SHP77 (cell line): ENCODE measurements around the gene DDX54.
"Not testable (repeated sequence)": the region's sequence is repeated elsewhere in the genome, so short reads cannot be mapped to it uniquely, and the experiment has no call there.

Experiments
- DNase-seq, 2 experiments: peaks; one replicate each; lab custom pipeline; 2025; lab: John Stamatoyannopoulos, UW

The DDX54 gene

DNA sequence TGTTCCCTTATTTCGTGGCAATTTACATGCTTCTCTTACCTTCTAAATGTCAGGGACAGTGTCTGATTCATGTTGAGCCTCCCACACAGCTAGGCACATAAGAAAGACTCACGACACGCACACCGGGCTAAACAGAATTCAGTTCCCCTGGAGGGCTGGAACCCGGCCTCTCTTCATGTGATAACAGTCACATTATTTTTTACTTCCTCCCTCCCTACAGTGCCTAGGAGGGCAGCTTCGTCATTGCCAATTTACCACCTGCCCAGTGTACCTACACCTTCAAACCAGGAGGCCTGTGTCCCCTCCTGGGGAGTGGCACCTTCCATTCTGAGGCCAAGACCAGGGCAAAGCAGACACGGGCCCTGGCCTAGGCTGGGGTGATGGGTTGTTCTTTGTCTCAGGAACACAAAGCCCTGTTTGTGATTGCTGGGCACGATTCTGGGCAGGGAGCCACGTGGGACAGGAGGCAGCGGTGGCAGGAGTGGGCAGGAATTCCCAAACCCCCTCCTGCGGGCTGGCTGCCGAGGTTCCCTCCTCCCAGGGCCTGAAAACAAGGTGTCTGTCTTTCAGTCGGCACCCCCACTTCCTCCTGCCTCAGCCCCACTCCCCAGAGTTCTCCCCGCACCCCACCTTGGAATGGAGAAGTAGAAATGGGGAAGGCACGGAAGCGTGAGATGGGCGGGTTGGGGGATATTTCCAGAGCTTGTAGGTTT, 42.9 kb downstream of the DDX54 start:
- no peak for DNase-seq

DNA sequence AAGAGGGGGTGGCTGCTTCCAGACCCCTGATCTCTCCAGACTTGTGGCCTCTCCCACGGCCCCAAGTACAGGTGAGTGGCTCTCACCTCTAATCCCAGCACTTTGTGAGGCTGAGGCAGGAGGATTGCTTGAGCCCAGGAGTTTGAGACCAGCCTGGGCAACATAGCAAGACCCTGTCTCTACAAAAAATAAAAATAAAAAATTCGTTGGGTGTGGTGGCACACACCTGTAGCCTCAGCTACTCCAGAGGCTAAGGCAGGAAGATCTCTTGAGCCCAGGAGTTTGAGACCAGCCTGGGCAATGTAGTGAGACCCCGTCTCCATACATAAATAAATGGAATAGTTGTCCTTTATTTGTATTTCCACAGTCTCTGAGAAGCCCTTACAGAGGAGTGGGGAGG, 43.6 kb downstream of the DDX54 start:
- DNase-seq, result not testable (repeated sequence)

GRCh38 chr12:113140706-113141105, 44.6 kb downstream of the DDX54 start:
- DNase-seq, result no peak

- DNase-seq, result no peak
Measured at GRCh38 chr12:113138826-113139225, 46.5 kb downstream of the DDX54 start.

DNA sequence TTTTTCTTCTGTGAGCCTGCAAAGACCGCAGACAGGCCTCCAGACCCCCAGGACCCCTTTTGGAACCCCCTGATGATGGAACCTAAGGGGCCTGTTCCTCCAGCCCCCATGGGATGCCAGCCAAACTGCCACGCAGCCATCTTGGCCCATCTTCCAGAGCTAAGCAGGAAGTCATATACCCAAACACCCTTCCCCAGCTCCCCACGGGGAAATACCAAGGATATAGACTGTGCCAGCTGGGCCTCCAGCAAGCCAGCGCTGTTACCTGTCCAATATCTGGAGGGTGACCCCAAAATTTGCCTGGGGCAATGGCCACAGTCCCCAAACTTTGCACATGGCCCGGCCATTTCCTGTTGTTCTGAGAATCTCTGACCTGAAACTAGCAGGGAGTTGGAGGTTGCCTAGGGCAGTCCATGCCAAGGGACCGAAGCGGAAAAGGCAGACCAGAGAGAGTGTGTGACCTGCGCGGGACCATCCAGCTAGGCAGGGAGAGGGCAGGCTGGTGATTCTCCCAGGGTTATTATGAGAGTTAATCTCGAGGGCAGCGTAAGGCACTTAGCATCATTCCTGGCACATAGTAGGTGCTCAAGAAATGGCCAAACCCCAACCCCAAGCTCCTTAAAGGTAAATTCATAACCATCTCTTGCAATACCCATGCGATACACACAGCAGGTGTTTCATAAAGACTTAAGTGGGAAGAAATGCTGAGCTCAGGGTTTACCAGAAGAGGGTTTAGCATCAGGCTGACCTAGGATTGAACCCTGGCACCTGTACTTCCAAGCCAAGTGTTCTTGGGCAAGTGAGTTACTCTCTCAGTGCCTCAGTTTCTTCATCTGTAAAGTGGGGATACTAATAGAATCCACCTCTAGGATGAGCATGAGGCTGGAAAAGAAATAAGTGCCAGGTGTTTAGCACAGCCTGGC, 47.2 kb downstream of the DDX54 start:
- no peak for DNase-seq

DNA sequence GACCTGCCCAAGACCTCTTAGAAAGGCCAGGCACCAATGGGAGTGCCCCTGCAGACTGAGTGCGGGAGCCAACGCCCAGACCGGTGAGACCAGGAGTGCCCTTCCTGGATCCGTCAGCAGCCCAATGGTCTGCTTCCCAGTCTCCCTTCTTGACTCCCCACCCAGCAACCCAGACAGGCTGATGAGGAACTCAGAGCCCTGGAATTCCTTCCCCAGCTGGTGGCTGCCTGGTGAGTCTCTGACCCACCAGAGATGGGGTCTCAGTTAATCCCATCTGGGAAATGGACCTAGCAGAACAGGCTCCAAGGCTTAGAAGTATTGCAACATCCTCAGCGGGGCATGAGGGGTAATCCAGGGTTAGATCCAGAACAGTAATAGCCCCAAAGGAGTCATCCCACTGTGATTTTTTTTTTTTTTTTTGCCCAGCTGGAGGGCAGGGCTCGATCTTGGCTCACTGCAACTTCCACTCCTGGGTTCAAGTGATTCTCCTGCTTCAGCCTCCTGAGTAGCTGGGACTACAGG, 48.2 kb downstream of the DDX54 start:
- no peak for DNase-seq

- DNase-seq, result no peak
Measured at GRCh38 chr12:113136128-113136989, 48.9 kb downstream of the DDX54 start.

- no peak for DNase-seq
Measured at GRCh38 chr12:113135178-113136127, 49.8 kb downstream of the DDX54 start, which contains the start of gene RASAL1. Gene RASAL1, minus strand, starts transcription at chr12:113135761. Its CDS starts 299 bp downstream, at chr12:113135462.

DNA sequence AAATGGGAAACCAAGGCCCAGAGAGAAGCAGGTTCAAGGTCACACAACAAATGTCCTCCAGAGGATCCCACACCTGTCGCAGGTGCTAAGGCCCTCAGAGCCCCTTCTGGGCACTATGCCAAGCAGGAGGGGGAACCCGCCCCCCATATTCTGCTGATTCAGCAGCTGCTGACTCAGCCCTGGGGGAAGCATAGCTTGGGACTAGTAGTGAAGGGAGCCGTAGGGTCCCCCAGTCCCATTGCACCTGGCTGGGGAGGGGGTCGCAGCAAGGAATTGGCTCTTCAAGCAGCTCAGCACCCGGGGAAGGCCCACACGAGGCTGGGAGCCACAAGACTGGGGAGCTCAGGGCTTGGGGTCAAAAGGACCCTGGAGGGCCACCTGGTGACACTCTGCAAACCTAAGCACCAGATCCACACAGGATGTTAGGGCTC, 50.7 kb downstream of the DDX54 start:
- no peak for DNase-seq

- DNase-seq, result no peak
Measured at GRCh38 chr12:113134071-113134470, 51.2 kb downstream of the DDX54 start.

GRCh38 chr12:113133666-113134065, 51.6 kb downstream of the DDX54 start:
- DNase-seq, result no peak

DNA sequence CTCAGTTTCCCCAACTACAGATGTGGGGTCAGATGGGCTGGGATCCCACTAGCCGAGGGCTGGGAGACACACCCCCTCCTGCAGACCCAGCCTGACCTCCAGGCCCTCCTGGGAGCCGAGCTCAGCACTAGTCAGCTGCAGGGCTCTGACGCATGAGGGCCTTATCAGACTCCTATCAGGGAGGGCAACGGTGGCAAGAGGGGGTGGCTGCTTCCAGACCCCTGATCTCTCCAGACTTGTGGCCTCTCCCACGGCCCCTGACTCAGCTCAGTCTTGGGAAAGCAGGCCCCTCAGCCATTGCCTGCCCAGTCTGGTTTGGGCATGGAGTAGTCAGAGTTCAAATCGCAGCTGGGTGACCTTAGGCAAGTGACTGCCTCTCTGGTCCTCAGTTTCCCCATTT, 52.2 kb downstream of the DDX54 start:
- DNase-seq, result no peak

- DNase-seq, result no peak
Measured at GRCh38 chr12:113131556-113131955, 53.7 kb downstream of the DDX54 start.

DNA sequence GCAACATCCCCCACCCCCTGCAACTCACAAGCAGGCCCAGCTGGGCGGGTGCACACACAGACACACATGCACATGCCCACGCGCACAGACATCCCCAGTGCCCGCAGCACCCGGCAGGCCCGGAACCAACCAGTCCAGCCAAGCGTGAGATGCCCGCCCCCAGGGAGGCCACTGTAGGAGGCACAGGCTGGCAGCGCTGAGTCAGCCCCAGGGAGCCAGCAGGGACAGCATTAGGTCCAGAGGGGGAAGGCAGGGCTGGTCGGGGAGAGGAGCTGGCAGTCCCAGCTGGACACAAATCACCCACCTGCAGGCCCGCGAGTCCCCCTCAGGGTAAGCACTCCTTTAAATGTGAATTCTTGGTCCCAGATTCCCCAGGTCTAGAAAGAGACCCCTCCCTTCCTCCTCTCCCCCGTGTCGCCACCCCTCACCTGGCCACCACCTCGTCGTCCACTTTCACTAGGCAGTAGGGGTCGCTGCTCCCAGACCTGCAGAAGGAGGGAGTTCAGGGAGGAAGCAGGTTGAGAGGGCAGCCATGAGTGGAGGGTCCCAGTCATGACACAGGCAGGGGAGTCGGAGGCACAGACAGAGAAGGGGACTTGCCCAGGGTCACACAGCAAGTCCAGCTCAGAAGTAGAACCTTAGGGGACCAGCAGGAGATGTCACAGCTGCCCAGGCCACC, 54.7 kb downstream of the DDX54 start:
- peak; percentile 32 to 44 for DNase-seq

DNA sequence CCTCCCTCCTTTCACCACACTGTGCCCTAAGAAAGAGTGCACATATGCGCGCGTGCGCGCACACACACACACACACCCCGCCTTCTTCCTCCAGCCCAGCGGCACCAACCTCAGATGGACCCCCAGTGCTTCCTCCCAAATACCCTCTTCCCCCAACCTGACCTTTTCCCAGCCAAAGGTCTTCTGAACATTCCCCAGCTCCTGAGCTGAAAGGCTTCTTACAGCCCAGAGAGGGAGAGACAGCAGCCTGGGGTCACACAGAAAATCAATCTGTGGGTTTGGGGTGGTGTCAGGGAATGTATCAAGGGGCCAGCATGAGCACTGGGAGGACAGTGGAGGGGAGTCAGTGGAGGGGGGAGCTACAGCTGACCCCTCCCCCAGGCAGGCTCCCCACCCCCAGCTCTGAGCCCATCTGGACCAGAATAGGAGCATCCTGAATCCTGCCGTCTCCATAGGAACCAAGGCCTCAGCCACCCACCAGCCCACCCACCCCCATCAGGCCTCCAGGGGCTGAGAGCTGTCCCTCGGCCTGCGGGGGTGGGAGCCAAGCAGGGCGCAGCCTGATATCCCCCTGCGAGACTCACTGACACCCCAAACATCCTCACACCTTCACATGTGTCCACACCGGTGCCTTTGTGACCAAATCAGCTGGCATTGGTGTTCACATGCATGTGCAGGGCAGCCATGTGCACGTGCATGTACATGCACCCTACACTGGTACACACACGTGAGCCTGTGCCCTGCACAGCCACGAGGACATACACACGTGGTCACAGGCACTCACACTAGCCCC, 55.4 kb downstream of the DDX54 start:
- DNase-seq, result no peak

DNA sequence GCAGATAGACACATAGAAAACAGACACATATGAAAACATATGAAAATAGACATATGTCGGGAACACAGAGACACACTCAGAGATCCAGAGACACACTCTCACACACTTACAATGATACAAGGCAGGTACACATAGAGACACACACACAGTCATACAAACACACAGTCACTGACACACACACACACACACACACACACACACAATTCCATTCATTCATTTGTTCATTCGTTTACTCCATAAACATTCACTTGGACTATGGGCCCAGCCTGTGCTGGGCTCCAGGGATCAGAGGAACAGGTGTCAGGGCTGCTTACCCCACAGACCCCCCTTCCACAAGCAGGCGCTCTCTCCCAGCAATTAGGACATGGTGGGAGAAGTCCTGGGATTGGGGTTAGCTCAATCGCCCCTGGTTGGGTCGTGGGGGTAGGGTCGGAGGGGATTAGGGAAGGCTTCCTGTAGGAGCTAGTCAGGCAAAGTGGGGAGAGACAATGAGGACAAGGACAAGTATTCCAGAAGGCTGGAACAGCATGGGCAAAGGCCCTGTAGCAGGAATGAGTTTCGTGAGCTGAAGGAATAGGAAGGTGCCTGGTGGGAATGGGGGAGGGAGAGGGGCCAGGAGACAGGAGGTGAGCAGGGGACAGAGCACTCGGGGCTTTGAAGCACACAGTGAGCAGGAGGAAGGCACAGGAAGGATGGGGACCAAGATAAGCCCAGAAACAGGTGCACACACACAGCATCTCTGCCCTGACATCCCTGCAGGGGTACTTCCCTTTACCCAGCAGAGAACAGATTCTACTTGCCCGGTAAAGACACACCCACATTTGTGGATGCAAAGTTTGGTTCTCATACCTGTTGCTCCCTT, 56.2 kb downstream of the DDX54 start:
- DNase-seq, result no peak

GRCh38 chr12:113127791-113128199, 57.5 kb downstream of the DDX54 start:
- peak; percentile 40 to 61 for DNase-seq

DNA sequence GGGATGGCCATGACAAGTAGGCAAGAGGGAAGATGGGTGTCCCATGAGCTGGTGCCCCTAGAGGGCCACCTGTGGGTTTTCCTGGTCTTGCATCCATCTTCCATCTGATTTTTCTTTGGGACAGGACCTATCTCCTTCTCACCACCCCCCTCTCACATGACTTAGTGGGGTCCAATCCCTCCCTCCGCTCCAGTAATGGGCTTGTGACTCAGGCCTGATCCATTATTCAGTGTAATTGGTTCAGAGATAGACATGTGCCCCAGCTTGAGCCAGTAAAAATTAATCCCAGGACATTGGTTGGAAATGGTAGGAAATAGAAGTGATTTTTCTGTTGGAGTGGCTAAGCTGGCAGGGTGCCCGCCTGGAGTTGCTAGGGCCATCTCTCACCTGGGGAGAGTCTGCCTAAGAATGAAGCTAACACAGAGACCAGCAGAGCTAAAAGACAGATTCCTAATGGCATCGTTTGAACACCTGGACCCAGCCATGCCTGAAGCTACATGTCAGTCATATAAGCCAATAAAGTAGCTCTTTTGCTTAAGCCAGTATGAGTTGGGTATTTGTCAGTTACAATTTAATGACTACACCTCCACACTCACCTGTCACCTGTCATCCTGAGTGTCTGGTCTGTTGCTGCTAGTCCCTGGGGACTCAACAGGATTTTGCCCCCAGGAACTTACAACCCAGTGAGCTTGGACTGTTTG, 64.5 kb downstream of the DDX54 start:
- no peak for DNase-seq
